Tibial nerve (tissue), 4 donors: ENCODE results near the gene STAM. TPM values are rescaled to one million over a fixed set of nuclear protein-coding genes. Genes with fewer than 3 reads are reported as not detected.

Source experiments
- DNase-seq, 2 donors: peaks; one replicate each; pipeline ENCODE4 v3.0.0-alpha.2; 2019; ENCODE audit warnings: low spot score in 2 of 2
- H3K27ac ChIP-seq, 4 donors: fragments of 200-600 bp; sonication (generic) in 3 of 4; one replicate each; pipeline ENCODE4 v1.5.1; 2017 to 2019; ENCODE audit warnings: mild to moderate bottlenecking in 1 of 4
- H3K27me3 ChIP-seq, 2 donors: fragments of 200-600 bp; sonication (generic) in 1 of 2; one replicate each; pipeline versions ENCODE4 v1.5.1 to v1.6.0; 2017 to 2019
- H3K36me3 ChIP-seq, 3 donors: fragments of 200-600 bp; sonication (generic); one replicate each; pipeline ENCODE4 v1.5.1; 2018 to 2019
- H3K4me1 ChIP-seq, 4 donors: fragments of 200-600 bp; sonication (generic) in 3 of 4; one replicate each; pipeline ENCODE4 v1.5.1; 2017 to 2019
- H3K4me3 ChIP-seq, 4 donors: fragments of 200-600 bp; sonication (generic) in 3 of 4; one replicate each; pipeline ENCODE4 v1.5.1; 2017 to 2019; ENCODE audit warnings: mild to moderate bottlenecking in 1 of 4, moderate library complexity in 1 of 4
- H3K9me3 ChIP-seq, 4 donors: fragments of 200-600 bp; sonication (generic) in 3 of 4; one replicate each; pipeline ENCODE4 v1.5.1; 2017 to 2019
- EP300 ChIP-seq, 2 donors: sonication (generic); formaldehyde crosslinking; IDR thresholded peaks; one replicate each; pipeline ENCODE4 v1.6.1; 2017; ENCODE audit warnings: antibody characterized with exemption in 2 of 2, mild to moderate bottlenecking in 1 of 2
- POLR2A ChIP-seq, 2 donors: fragments of 450-650 bp; IDR thresholded peaks; one replicate each; pipeline ENCODE4 v1.6.1; 2017; ENCODE audit warnings: antibody characterized with exemption in 2 of 2, mild to moderate bottlenecking in 2 of 2, moderate library complexity in 2 of 2
- WGBS, 2 donors: methylation state at CpG; one replicate each; pipeline ENCODE4 v1.1.5; 2018; 5-methylcytosine and 5-hydroxymethylcytosine counted together
- total RNA-seq, 4 donors: library from RNA; depleted of rRNA; stranded (reverse); fragments of >200 nt; gene quantifications; one replicate each; pipeline ENCODE4 v1.1.0, GENCODE V29; 2016
- TF ChIP-seq, protein P1 (sequence below), 5 experiments: fragments of 200-600 bp in 3 of 5; fragments of 450-650 bp in 2 of 5; sonication (generic) in 3 of 5; IDR thresholded peaks; one replicate each; pipeline ENCODE4 v1.5.1; 2016 to 2019; ENCODE audit warnings: antibody characterized with exemption in 5 of 5, mild to moderate bottlenecking in 3 of 5, moderate library complexity in 2 of 5

The STAM gene
- total RNA-seq, 4 donors from 2014 or later = 17.3 to 28.2 (median 25.1) TPM

DNA sequence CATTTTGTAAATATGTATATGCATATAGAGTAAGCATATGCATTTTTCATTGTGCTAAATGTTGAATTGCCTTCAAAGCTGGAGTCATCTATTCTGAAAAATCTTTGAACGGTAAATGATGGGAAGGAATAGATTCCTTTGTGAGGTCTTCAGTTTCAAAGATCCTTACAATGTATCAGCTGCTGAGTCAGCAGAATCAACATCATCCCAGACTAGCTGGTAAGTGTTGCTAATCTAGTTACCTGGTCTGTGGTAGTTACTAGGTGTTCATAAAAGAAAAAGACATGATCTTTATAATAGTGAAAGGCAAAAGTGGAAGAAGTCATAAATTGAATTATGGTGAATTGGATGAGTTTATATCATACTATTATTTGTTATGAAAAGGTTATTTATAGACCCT is 10.6 kb upstream of the STAM start:
- Histone ChIP-seq H3K36me3 (no peaks in the 10 kb centered on the region), H3K4me1 (no peaks in the 10 kb centered on the region), H3K27me3 (no peaks in the 10 kb centered on the region), H3K9me3 (no peaks in the 10 kb centered on the region), H3K4me3 (no peak overlapping the region), H3K27ac (no peak overlapping the region)
- DNase-seq = no peak
- TF ChIP-seq EP300 (IDR thresholded peaks at IDR 0.05) (no peak), POLR2A (IDR thresholded peaks at IDR 0.05) (no peak)
- TF ChIP-seq, protein P1, sequence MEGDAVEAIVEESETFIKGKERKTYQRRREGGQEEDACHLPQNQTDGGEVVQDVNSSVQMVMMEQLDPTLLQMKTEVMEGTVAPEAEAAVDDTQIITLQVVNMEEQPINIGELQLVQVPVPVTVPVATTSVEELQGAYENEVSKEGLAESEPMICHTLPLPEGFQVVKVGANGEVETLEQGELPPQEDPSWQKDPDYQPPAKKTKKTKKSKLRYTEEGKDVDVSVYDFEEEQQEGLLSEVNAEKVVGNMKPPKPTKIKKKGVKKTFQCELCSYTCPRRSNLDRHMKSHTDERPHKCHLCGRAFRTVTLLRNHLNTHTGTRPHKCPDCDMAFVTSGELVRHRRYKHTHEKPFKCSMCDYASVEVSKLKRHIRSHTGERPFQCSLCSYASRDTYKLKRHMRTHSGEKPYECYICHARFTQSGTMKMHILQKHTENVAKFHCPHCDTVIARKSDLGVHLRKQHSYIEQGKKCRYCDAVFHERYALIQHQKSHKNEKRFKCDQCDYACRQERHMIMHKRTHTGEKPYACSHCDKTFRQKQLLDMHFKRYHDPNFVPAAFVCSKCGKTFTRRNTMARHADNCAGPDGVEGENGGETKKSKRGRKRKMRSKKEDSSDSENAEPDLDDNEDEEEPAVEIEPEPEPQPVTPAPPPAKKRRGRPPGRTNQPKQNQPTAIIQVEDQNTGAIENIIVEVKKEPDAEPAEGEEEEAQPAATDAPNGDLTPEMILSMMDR (IDR thresholded peaks at IDR 0.05) = no peak
- 71 to 84% methylated on average over 1 of the region's 1 CpG for WGBS, 2 donors

DNA sequence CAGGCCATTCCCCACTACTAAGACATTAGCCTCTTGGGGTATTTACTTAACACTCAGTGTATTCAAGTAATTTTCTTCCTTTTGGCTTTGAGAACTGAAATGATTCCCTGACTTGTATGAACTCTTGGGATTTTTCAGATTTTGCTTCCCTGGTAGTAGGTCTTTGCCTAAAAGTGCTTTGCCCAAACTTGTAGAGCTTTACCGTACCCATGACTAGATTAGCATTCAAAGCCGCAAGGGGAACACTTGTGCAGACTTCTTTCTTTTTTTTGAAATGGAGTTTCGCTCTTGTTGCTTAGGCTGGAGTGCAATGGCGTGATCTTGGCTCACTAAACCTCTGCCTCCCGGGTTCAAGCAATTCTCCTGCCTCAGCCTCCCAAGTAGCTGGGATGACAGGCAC is 6.1 kb upstream of the STAM start:
- Histone ChIP-seq H3K36me3 (peaks cover 0 to 4% (median 0%) of the 10 kb centered on the region in 3 donors), H3K27ac (no peak overlapping the region), H3K4me1 (peaks cover 0 to 7% (median 4%) of the 10 kb centered on the region in 4 donors), H3K4me3 (no peak overlapping the region), H3K27me3 (no peaks in the 10 kb centered on the region), H3K9me3 (peaks cover 0 to 5% (median 0%) of the 10 kb centered on the region in 4 donors)
- DNase-seq = no peak
- TF ChIP-seq EP300 (IDR thresholded peaks at IDR 0.05) (no peak), POLR2A (IDR thresholded peaks at IDR 0.05) (no peak)
- TF ChIP-seq, protein P1 (IDR thresholded peaks at IDR 0.05) = no peak
- WGBS, 2 donors = 96 to 98% methylated on average over 5 of the region's 5 CpGs

DNA sequence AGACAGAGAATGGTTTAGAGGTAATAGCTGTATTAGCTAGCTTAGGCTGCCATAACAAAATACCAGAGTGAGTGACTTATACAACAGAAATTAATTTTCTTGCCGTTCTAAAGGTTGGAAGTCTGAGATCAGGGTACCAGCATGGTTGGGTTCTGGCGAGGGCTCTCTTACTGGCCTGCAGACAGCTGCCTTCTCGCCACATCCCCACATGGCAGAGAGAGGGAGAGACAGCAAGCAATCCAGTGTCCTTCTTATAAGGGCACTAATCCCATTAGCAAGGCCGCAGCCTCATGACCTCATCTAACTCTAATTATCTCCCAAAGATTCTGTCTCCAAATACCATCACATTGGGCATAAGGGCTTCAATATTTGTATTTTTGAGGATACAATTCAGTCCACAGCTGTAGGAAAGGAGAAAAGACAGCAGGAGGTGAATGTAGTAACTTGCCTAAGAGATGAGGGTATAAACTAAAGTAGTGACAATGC is 3.6 kb upstream of the STAM start:
- DNase-seq = no peak
- peaks cover 0 to 4% (median 0%) of the 10 kb centered on the region in 3 donors for H3K36me3 ChIP-seq
- no peaks in the 10 kb centered on the region for H3K27me3 ChIP-seq
- H3K4me1 ChIP-seq = peaks cover 0 to 19% (median 11%) of the 10 kb centered on the region in 4 donors
- no peak overlapping the region for H3K27ac ChIP-seq
- WGBS, 2 donors = 96 to 98% methylated on average over 4 of the region's 4 CpGs
- peaks cover 0 to 5% (median 0%) of the 10 kb centered on the region in 4 donors for H3K9me3 ChIP-seq
- H3K4me3 ChIP-seq = no peak overlapping the region
- TF ChIP-seq EP300 (IDR thresholded peaks at IDR 0.05) = no peak
- TF ChIP-seq, protein P1 (IDR thresholded peaks at IDR 0.05) = no peak
- TF ChIP-seq POLR2A (IDR thresholded peaks at IDR 0.05) = no peak

DNA sequence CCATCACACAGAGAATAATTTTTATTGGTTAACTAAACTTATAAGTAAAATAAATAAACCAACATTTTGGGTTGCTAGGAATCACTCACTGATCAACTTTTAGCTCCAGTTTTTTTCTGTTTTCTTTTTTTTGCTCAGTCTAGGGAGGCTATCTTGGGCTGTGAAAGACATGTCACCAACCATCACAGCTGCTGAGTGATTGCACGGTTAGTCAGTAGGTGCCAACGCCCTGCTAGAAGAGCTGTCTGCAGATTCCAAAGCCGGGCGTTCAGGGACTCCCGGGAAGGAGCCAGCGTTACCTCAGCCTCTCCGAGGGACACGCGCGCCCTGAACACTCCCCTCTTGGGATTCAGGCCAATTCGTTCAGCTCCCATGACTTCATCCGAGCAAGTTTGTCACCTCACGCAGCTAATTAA is 604 bp upstream of the STAM start:
- TF ChIP-seq POLR2A (IDR thresholded peaks at IDR 0.05) (no peak), EP300 (IDR thresholded peaks at IDR 0.05) (no peak)
- TF ChIP-seq, protein P1 (IDR thresholded peaks at IDR 0.05) = no peak
- Histone ChIP-seq H3K36me3 (peaks cover 0 to 6% (median 0%) of the 10 kb centered on the region in 3 donors), H3K4me1 (peaks cover 0 to 49% (median 25%) of the 10 kb centered on the region in 4 donors), H3K9me3 (peaks cover 0 to 5% (median 0%) of the 10 kb centered on the region in 4 donors), H3K27me3 (no peaks in the 10 kb centered on the region), H3K27ac (peak overlapping the region; percentile 92 to 98 (median 96)), H3K4me3 (peak overlapping the region; percentile 78 to 83 (median 80))
- DNase-seq = peak in 1 of 2 donors; percentile 18
- WGBS, 2 donors = 0 to 1% methylated on average over 13 of the region's 13 CpGs

DNA sequence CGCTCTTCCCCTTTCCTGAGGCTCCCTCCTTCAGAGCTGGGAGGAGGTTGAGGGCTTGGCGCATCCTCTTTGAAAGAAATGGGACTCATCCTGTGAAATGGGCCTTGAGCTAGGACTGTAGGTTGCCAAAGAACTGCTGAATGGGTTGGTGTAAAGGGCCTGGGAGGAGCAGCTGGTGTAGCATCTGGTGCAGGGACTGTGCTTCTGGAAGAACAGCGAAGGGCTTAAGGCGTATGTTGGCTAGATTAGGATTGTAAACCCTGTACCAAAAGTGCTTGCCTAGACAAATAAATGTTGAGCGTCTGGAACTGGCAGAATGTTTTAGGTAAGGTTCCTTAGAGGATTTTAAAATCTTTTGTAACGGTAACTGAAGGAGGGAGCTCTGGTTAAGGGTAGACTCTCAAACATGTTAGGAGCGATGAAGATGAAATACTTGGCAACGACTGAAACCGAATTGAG is 563 bp downstream of the STAM start:
- Histone ChIP-seq H3K4me3 (peak overlapping the region; percentile 78 to 83 (median 80)), H3K27ac (peak overlapping the region; percentile 92 to 98 (median 96)), H3K27me3 (no peaks in the 10 kb centered on the region), H3K4me1 (peaks cover 0 to 58% (median 25%) of the 10 kb centered on the region in 4 donors), H3K9me3 (peaks cover 0 to 5% (median 0%) of the 10 kb centered on the region in 4 donors), H3K36me3 (peaks cover 0 to 13% (median 0%) of the 10 kb centered on the region in 3 donors)
- TF ChIP-seq EP300 (IDR thresholded peaks at IDR 0.05) (no peak), POLR2A (IDR thresholded peaks at IDR 0.05) (no peak)
- TF ChIP-seq, protein P1 (IDR thresholded peaks at IDR 0.05) = no peak
- no peak for DNase-seq
- 0 to 1% methylated on average over 9 of the region's 9 CpGs for WGBS, 2 donors
